Naive thymus-derived CD4-positive, alpha-beta T cell (primary cell): ENCODE results near the gene GRIK2. TPM values are rescaled to one million over a fixed set of nuclear protein-coding genes. Genes with fewer than 3 reads are reported as not detected.

Experiments
- ATAC-seq: fragments of 150-1000 bp; cut with Tn5 transposase; 2 replicates; pipeline ENCODE4 v1.10.0; 2021; ENCODE audit warnings: mild to moderate bottlenecking, moderate library complexity
- CTCF ChIA-PET: fragments of 350-600 bp; sonication (Branson Sonifier 250); formaldehyde crosslinking; loops from one replicate; lab custom pipeline; 2021; ENCODE audit warnings: antibody characterized with exemption; lab: Charles Lee
- POLR2A ChIA-PET: fragments of 350-600 bp; sonication (Branson Sonifier 250); formaldehyde crosslinking; loops from one replicate; lab custom pipeline; 2021; ENCODE audit warnings: antibody characterized with exemption, inconsistent platforms; lab: Charles Lee
- DNase-seq, 9 donors: peaks; one replicate each; pipeline versions ENCODE4 v3.0.0 to v3.0.0-alpha.2; 2020 to 2022; ENCODE audit warnings: mixed read lengths in 1 of 9
- H3K27ac ChIP-seq: one replicate; pipeline ENCODE4 v1.7.0; 2013; ENCODE audit warnings: mild to moderate bottlenecking, low read depth, low read length, moderate library complexity
- H3K27me3 ChIP-seq, 2 donors: one replicate each; pipeline ENCODE4 v1.7.0; 2013; ENCODE audit warnings: low read length in 2 of 2, mild to moderate bottlenecking in 2 of 2, moderate library complexity in 2 of 2; ENCODE audit not compliant: control insufficient read depth in 2 of 2, insufficient read depth in 2 of 2
- H3K36me3 ChIP-seq, 3 experiments: 1 replicate in 2 of 3; 2 replicates in 1 of 3; pipeline ENCODE4 v1.7.0; 2013; ENCODE audit warnings: low read length in 3 of 3, mild to moderate bottlenecking in 3 of 3, moderate library complexity in 1 of 3; ENCODE audit not compliant: insufficient read depth in 3 of 3, control insufficient read depth in 2 of 3
- H3K4me1 ChIP-seq, 2 donors: one replicate each; pipeline ENCODE4 v1.7.0; 2013; ENCODE audit warnings: low read length in 2 of 2, mild to moderate bottlenecking in 2 of 2, moderate library complexity in 1 of 2; ENCODE audit not compliant: control insufficient read depth in 2 of 2, insufficient read depth in 2 of 2
- H3K4me3 ChIP-seq: 2 replicates; pipeline ENCODE4 v1.7.0; 2013; ENCODE audit warnings: mild to moderate bottlenecking, low read length
- H3K9me3 ChIP-seq, 3 experiments: 1 replicate in 2 of 3; 2 replicates in 1 of 3; pipeline ENCODE4 v1.7.0; 2013; ENCODE audit warnings: low read length in 3 of 3; ENCODE audit not compliant: control insufficient read depth in 2 of 3
- H3K27ac Mint-ChIP-seq, 9 donors: one replicate each; pipeline ENCODE4 v1.8.0; 2020 to 2022; ENCODE audit warnings: mixed read lengths in 9 of 9, mild to moderate bottlenecking in 8 of 9, moderate library complexity in 5 of 9, inconsistent platforms in 2 of 9
- H3K27me3 Mint-ChIP-seq, 5 donors: one replicate each; pipeline ENCODE4 v1.8.0; 2021 to 2022; ENCODE audit warnings: mixed read lengths in 5 of 5, mild to moderate bottlenecking in 1 of 5
- H3K36me3 Mint-ChIP-seq, 5 donors: one replicate each; pipeline ENCODE4 v1.8.0; 2020 to 2022; ENCODE audit warnings: mixed read lengths in 5 of 5, mild to moderate bottlenecking in 3 of 5, inconsistent platforms in 1 of 5
- H3K4me1 Mint-ChIP-seq, 7 donors: one replicate each; pipeline ENCODE4 v1.8.0; 2020 to 2022; ENCODE audit warnings: mixed read lengths in 7 of 7, mild to moderate bottlenecking in 3 of 7, inconsistent platforms in 1 of 7
- H3K4me3 Mint-ChIP-seq, 10 donors: one replicate each; pipeline ENCODE4 v1.8.0; 2020 to 2022; ENCODE audit warnings: mild to moderate bottlenecking in 10 of 10, mixed read lengths in 10 of 10, moderate library complexity in 6 of 10, inconsistent platforms in 2 of 10
- H3K9me3 Mint-ChIP-seq, 11 donors: one replicate each; pipeline ENCODE4 v1.8.0; 2020 to 2022; ENCODE audit warnings: mixed read lengths in 11 of 11, mild to moderate bottlenecking in 4 of 11, inconsistent platforms in 1 of 11, moderate library complexity in 1 of 11
- intact Hi-C, 2 donors: fragments of 100-400 bp; cut with micrococcal nuclease; formaldehyde crosslinking; loops; one replicate each; pipeline ENCODE4 v1.15.1; 2023
- polyA plus RNA-seq, 2 donors: library from polyadenylated mRNA; unstranded; fragments of 300-500 nt; fragmentation: Illumina TruSeq; gene quantifications; one replicate each; pipeline ENCODE4 v1.2.3, GENCODE V29; 2021
- total RNA-seq, 6 experiments: library from RNA in 5 of 6; stranded (reverse) in 5 of 6; gene quantifications; 1 replicate in 5 of 6; 2 replicates in 1 of 6; pipeline ENCODE4 v1.2.3 and lab custom pipeline; 2021 to 2026

The GRIK2 gene
- total and polyA plus RNA-seq, 7 experiments from 2014 or later: 0.16 to 0.22 TPM; not detected in 5

- Mint-ChIP-seq H3K4me1 (peaks cover 0 to 5% (median 0%) of the 10 kb centered on the region in 7 donors), H3K4me3 (peak overlapping the region in 1 of 10 donors; percentile 38), H3K27me3 (peaks cover 44 to 68% (median 49%) of the 10 kb centered on the region in 5 donors), H3K36me3 (peaks cover 0 to 8% (median 0%) of the 10 kb centered on the region in 5 donors), H3K27ac (no peak overlapping the region), H3K9me3 (peaks cover 0 to 21% (median 6%) of the 10 kb centered on the region in 11 donors)
- Histone ChIP-seq H3K9me3 (no peaks in the 10 kb centered on the region), H3K27me3 (peaks cover 0 to 3% of the 10 kb centered on the region in 2 donors), H3K27ac (no peak overlapping the region), H3K4me1 (no peaks in the 10 kb centered on the region), H3K36me3 (no peaks in the 10 kb centered on the region), H3K4me3 (no peak overlapping the region)
- DNase-seq (no peak), ATAC-seq (no peak)
- intact Hi-C loops: no loop called here
- ChIA-PET POLR2A (no interaction called here), CTCF (no interaction called here)
These were observed 332 bp downstream of the GRIK2 start for GRCh38 chr6:101393829-101394251.

GRCh38 chr6:101394936-101395335 lies 1.4 kb downstream of the GRIK2 start:
- no peaks in the 10 kb centered on the region for H3K9me3 ChIP-seq
- H3K4me3 ChIP-seq: no peak overlapping the region
- no peak for DNase-seq
- ChIA-PET POLR2A (no interaction called here), CTCF (no interaction called here)
- no peak overlapping the region for H3K27ac ChIP-seq
- Mint-ChIP-seq H3K4me1 (peaks cover 0 to 5% (median 0%) of the 10 kb centered on the region in 7 donors), H3K36me3 (peaks cover 0 to 8% (median 0%) of the 10 kb centered on the region in 5 donors), H3K4me3 (no peak overlapping the region), H3K9me3 (peaks cover 0 to 31% (median 8%) of the 10 kb centered on the region in 11 donors), H3K27ac (no peak overlapping the region), H3K27me3 (peaks cover 47 to 73% (median 60%) of the 10 kb centered on the region in 5 donors)
- no peaks in the 10 kb centered on the region for H3K4me1 ChIP-seq
- intact Hi-C loops: loop anchor here in 1 of 2 donors (5.0 kb wide), 1 partner anchor 928 kb away; no protein-coding TSS in a partner anchor
- H3K27me3 ChIP-seq: peaks cover 0 to 3% of the 10 kb centered on the region in 2 donors
- no peak for ATAC-seq
- no peaks in the 10 kb centered on the region for H3K36me3 ChIP-seq

GRCh38 chr6:101395345-101395744 lies 1.8 kb downstream of the GRIK2 start:
- ATAC-seq (no peak), DNase-seq (no peak)
- no peak overlapping the region for H3K27ac Mint-ChIP-seq
- H3K4me3 Mint-ChIP-seq: no peak overlapping the region
- POLR2A ChIA-PET: no interaction called here
- Histone ChIP-seq H3K27me3 (peaks cover 3 to 4% of the 10 kb centered on the region in 2 donors), H3K4me1 (no peaks in the 10 kb centered on the region), H3K27ac (no peak overlapping the region), H3K9me3 (no peaks in the 10 kb centered on the region), H3K4me3 (no peak overlapping the region), H3K36me3 (no peaks in the 10 kb centered on the region)
- peaks cover 0 to 5% (median 0%) of the 10 kb centered on the region in 7 donors for H3K4me1 Mint-ChIP-seq
- intact Hi-C loops: loop anchor here in 1 of 2 donors (5.0 kb wide), 1 partner anchor 928 kb away; no protein-coding TSS in a partner anchor
- H3K27me3 Mint-ChIP-seq: peaks cover 51 to 77% (median 64%) of the 10 kb centered on the region in 5 donors
- peaks cover 0 to 8% (median 0%) of the 10 kb centered on the region in 5 donors for H3K36me3 Mint-ChIP-seq
- CTCF ChIA-PET: no interaction called here
- peaks cover 0 to 35% (median 11%) of the 10 kb centered on the region in 11 donors for H3K9me3 Mint-ChIP-seq

GRCh38 chr6:101396548-101397173 lies 3.2 kb downstream of the GRIK2 start:
- DNase-seq (peak in 4 of 9 donors; percentile 3 to 36 (median 10)), ATAC-seq (no peak)
- Histone ChIP-seq H3K9me3 (no peaks in the 10 kb centered on the region), H3K27ac (no peak overlapping the region), H3K4me1 (no peaks in the 10 kb centered on the region), H3K4me3 (no peak overlapping the region), H3K27me3 (peaks cover 3 to 4% of the 10 kb centered on the region in 2 donors), H3K36me3 (no peaks in the 10 kb centered on the region)
- POLR2A ChIA-PET: no interaction called here
- H3K27ac Mint-ChIP-seq: no peak overlapping the region
- no peak overlapping the region for H3K4me3 Mint-ChIP-seq
- intact Hi-C loops: loop anchor here in 1 of 2 donors (5.0 kb wide), 1 partner anchor 929 kb away; no protein-coding TSS in a partner anchor
- peaks cover 58 to 79% (median 68%) of the 10 kb centered on the region in 5 donors for H3K27me3 Mint-ChIP-seq
- CTCF ChIA-PET: no interaction called here
- H3K4me1 Mint-ChIP-seq: peaks cover 0 to 5% (median 0%) of the 10 kb centered on the region in 7 donors
- H3K9me3 Mint-ChIP-seq: peaks cover 0 to 42% (median 11%) of the 10 kb centered on the region in 11 donors
- peaks cover 0 to 8% (median 0%) of the 10 kb centered on the region in 5 donors for H3K36me3 Mint-ChIP-seq

- no peak overlapping the region for H3K4me3 Mint-ChIP-seq
- Histone ChIP-seq H3K27ac (no peak overlapping the region), H3K27me3 (peaks cover 3 to 4% of the 10 kb centered on the region in 2 donors), H3K36me3 (no peaks in the 10 kb centered on the region), H3K4me3 (no peak overlapping the region), H3K4me1 (no peaks in the 10 kb centered on the region), H3K9me3 (no peaks in the 10 kb centered on the region)
- H3K9me3 Mint-ChIP-seq: peaks cover 0 to 46% (median 11%) of the 10 kb centered on the region in 11 donors
- no peak for DNase-seq
- H3K27ac Mint-ChIP-seq: no peak overlapping the region
- no peak for ATAC-seq
- peaks cover 0 to 5% (median 0%) of the 10 kb centered on the region in 7 donors for H3K4me1 Mint-ChIP-seq
- peaks cover 58 to 83% (median 67%) of the 10 kb centered on the region in 5 donors for H3K27me3 Mint-ChIP-seq
- H3K36me3 Mint-ChIP-seq: peaks cover 0 to 12% (median 2%) of the 10 kb centered on the region in 5 donors
- ChIA-PET POLR2A (no interaction called here), CTCF (no interaction called here)
- intact Hi-C loops: loop anchor here in 1 of 2 donors (5.0 kb wide), 1 partner anchor 930 kb away; no protein-coding TSS in a partner anchor
These were observed 3.7 kb downstream of the GRIK2 start for GRCh38 chr6:101397199-101397598.

- H3K9me3 Mint-ChIP-seq: peaks cover 0 to 58% (median 16%) of the 10 kb centered on the region in 11 donors
- no peaks in the 10 kb centered on the region for H3K4me1 ChIP-seq
- ChIA-PET CTCF (no interaction called here), POLR2A (no interaction called here)
- ATAC-seq: no peak
- no peak for DNase-seq
- no peak overlapping the region for H3K4me3 ChIP-seq
- H3K36me3 ChIP-seq: no peaks in the 10 kb centered on the region
- intact Hi-C loops: loop anchor here in 1 of 2 donors (5.0 kb wide), 1 partner anchor 932 kb away; no protein-coding TSS in a partner anchor
- H3K27me3 Mint-ChIP-seq: peaks cover 64 to 85% (median 68%) of the 10 kb centered on the region in 5 donors
- no peaks in the 10 kb centered on the region for H3K9me3 ChIP-seq
- H3K4me1 Mint-ChIP-seq: peaks cover 0 to 6% (median 0%) of the 10 kb centered on the region in 7 donors
- H3K27me3 ChIP-seq: peaks cover 3 to 4% of the 10 kb centered on the region in 2 donors
- peak overlapping the region in 1 of 9 donors; percentile 53 for H3K27ac Mint-ChIP-seq
- H3K4me3 Mint-ChIP-seq: no peak overlapping the region
- H3K27ac ChIP-seq: no peak overlapping the region
- H3K36me3 Mint-ChIP-seq: peaks cover 0 to 14% (median 3%) of the 10 kb centered on the region in 5 donors
These were observed 5.5 kb downstream of the GRIK2 start for GRCh38 chr6:101398716-101399615.
